Common myeloid progenitor, CD34-positive (primary cell): ENCODE data around the gene FHL2.
"Not testable (repeated sequence)": the region's sequence is repeated elsewhere in the genome, so short reads cannot be mapped to it uniquely, and the experiment has no call there.

ENCODE experiments used
- CTCF ChIA-PET: fragments of 350-600 bp; sonication (Branson Sonifier 250); formaldehyde crosslinking; loops from one replicate; lab custom pipeline; 2021; ENCODE audit warnings: antibody characterized with exemption; lab: Charles Lee
- POLR2A ChIA-PET: fragments of 350-600 bp; sonication (Branson Sonifier 250); formaldehyde crosslinking; loops from one replicate; lab custom pipeline; 2021; ENCODE audit warnings: antibody characterized with exemption; lab: Charles Lee
- DNase-seq, 3 donors: peaks; one replicate each; pipeline versions ENCODE4 v3.0.0 to v3.0.0-alpha.2; 2013
- H3K27ac ChIP-seq, 2 experiments: 1 replicate in 1 of 2; 2 replicates in 1 of 2; pipeline ENCODE4 v1.7.0; 2013; ENCODE audit warnings: inconsistent platforms in 2 of 2, low read length in 2 of 2, mild to moderate bottlenecking in 2 of 2, low read depth in 1 of 2, moderate library complexity in 1 of 2; ENCODE audit not compliant: severe bottlenecking in 2 of 2, insufficient read depth in 1 of 2, poor library complexity in 1 of 2
- H3K27me3 ChIP-seq, 5 experiments: replicated peaks in 2 of 5; 1 replicate in 3 of 5; 2 replicates in 2 of 5; pipeline versions ENCODE4 v1.6.1 to v1.7.0; 2013; ENCODE audit warnings: low read length in 4 of 5, mild to moderate bottlenecking in 2 of 5, moderate library complexity in 2 of 5, inconsistent platforms in 1 of 5; ENCODE audit not compliant: insufficient read depth in 5 of 5, control insufficient read depth in 4 of 5
- H3K36me3 ChIP-seq, 4 experiments: 1 replicate in 2 of 4; 2 replicates in 2 of 4; pipeline versions ENCODE4 v1.6.1 to v1.7.0; 2013; ENCODE audit warnings: low read length in 3 of 4, control low read depth in 1 of 4, mild to moderate bottlenecking in 1 of 4; ENCODE audit not compliant: control insufficient read depth in 4 of 4, insufficient read depth in 4 of 4
- H3K4me1 ChIP-seq, 4 experiments: 1 replicate in 3 of 4; 2 replicates in 1 of 4; pipeline versions ENCODE4 v1.6.1 to v1.7.1; 2013; ENCODE audit warnings: low read length in 3 of 4, mild to moderate bottlenecking in 3 of 4, control low read depth in 1 of 4, inconsistent platforms in 1 of 4, moderate library complexity in 1 of 4; ENCODE audit not compliant: control insufficient read depth in 4 of 4, insufficient read depth in 4 of 4; ENCODE audit errors: control extremely low read depth in 1 of 4
- H3K4me3 ChIP-seq, 7 experiments: 1 replicate in 4 of 7; 2 replicates in 3 of 7; pipeline versions ENCODE4 v1.5.1 to v1.7.0; 2013; ENCODE audit warnings: mild to moderate bottlenecking in 7 of 7, low read length in 6 of 7, moderate library complexity in 6 of 7, inconsistent platforms in 2 of 7, low read depth in 2 of 7, control low read depth in 1 of 7; ENCODE audit not compliant: insufficient read depth in 4 of 7, control insufficient read depth in 1 of 7; ENCODE audit errors: extremely low read depth in 1 of 7
- H3K9me3 ChIP-seq, 5 experiments: 1 replicate in 4 of 5; 2 replicates in 1 of 5; pipeline versions ENCODE4 v1.6.1 to v1.7.1; 2013; ENCODE audit warnings: low read length in 4 of 5, mild to moderate bottlenecking in 2 of 5, inconsistent platforms in 1 of 5, low read depth in 1 of 5, moderate library complexity in 1 of 5; ENCODE audit not compliant: control insufficient read depth in 4 of 5, insufficient read depth in 2 of 5; ENCODE audit errors: control extremely low read depth in 1 of 5
- WGBS: methylation state at CpG from one replicate; pipeline ENCODE4 v1.1.5; 2013; ENCODE audit not compliant: insufficient coverage; 5-methylcytosine and 5-hydroxymethylcytosine counted together

Gene FHL2

GRCh38 chr2:105431367-105432043 is 32.7 kb upstream of the FHL2 start:
- no peaks in the 10 kb centered on the region for H3K9me3 ChIP-seq
- CTCF ChIA-PET = interaction anchor here (1.0 kb wide), 1 partner anchor 39 kb away, joined by 3 read pairs; no protein-coding TSS in a partner anchor
- H3K36me3 ChIP-seq = no peaks in the 10 kb centered on the region

DNA sequence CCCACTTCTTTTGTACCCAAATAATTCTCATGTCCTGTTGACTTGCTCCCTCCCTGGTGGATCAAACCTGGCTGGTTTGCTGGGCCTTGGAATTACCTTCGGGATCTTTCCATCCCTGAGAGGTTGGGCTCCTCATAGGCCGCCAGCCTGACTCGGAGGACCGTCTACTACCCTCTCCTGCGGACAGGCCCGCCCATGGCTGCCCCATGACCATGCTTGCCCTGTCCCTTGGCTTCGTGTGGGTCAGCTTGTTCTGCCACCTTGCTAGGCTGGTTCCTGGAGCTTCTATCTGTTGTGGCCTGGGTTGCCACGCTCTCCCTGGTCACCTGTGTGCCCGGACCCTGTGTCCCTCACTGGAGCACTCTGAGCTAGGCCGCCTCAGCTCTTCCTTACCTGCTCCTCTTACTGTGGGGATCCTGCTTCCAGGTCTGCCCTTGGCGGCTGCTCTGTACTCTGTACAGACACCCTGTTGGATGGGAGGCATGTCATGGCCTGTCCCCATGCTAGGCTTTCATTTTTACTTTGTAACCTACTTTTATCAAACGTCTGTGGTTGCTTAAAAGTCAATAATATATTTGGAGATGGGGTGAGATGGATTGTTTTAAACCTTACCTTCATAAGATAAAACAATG is 29.7 kb upstream of the FHL2 start:
- over 99% methylated on average over 11 of the region's 12 CpGs for WGBS
- no peaks in the 10 kb centered on the region for H3K36me3 ChIP-seq
- H3K27ac ChIP-seq = no peak overlapping the region
- no peaks in the 10 kb centered on the region for H3K27me3 ChIP-seq
- CTCF ChIA-PET = interaction anchor here (0.5 to 2.5 kb wide), 4 partner anchors 20 to 834 kb away, joined by 3 to 7 read pairs (median 4); no protein-coding TSS in a partner anchor
- no peak for DNase-seq
- POLR2A ChIA-PET = no interaction called here
- peaks cover 0 to under 1% (median 0%) of the 10 kb centered on the region in 5 experiments for H3K9me3 ChIP-seq
- peaks cover 5 to 34% (median 15%) of the 10 kb centered on the region in 4 experiments for H3K4me1 ChIP-seq
- H3K4me3 ChIP-seq = no peak overlapping the region

More at GRCh38 chr2:105431367-105432043, 32.7 kb upstream of the FHL2 start:
- 60% methylated on average over 1 of the region's 4 CpGs for WGBS
- no peaks in the 10 kb centered on the region for H3K27me3 ChIP-seq
- H3K4me3 ChIP-seq = no peak overlapping the region
- H3K27ac ChIP-seq = no peak overlapping the region
- peaks cover 5 to 25% (median 8%) of the 10 kb centered on the region in 4 experiments for H3K4me1 ChIP-seq
- POLR2A ChIA-PET = no interaction called here
- no peak for DNase-seq

DNA sequence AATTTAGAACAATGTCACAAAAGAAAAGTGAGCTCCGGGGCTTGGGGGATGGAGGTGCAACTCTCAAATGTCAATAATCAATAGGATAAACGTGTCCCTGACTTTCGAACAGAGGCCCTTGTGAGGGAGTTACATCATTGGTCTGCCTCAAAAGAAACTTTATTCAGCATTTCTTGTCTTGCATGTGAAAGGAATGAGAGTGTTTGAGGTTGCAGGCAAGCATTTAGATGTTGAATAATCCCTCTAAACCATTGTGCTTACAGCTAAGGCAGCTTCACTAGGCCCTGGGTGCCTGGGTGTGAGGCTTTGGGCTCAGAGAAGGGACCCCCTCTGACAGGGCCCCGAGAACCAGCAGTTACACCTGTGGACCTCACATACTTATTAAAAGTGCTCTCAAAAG is 28.6 kb upstream of the FHL2 start:
- no peak overlapping the region for H3K27ac ChIP-seq
- H3K4me3 ChIP-seq = no peak overlapping the region
- DNase-seq = no peak
- ChIA-PET CTCF (interaction anchor here (1.0 to 2.5 kb wide), 2 partner anchors 21 to 24 kb away, joined by 4 to 7 read pairs; no protein-coding TSS in a partner anchor), POLR2A (no interaction called here)
- WGBS = 96% methylated on average over 3 of the region's 4 CpGs
- H3K4me1 ChIP-seq = peaks cover 5 to 30% (median 15%) of the 10 kb centered on the region in 4 experiments
- no peaks in the 10 kb centered on the region for H3K36me3 ChIP-seq
- no peaks in the 10 kb centered on the region for H3K27me3 ChIP-seq
- peaks cover 0 to 4% (median 0%) of the 10 kb centered on the region in 5 experiments for H3K9me3 ChIP-seq

DNA sequence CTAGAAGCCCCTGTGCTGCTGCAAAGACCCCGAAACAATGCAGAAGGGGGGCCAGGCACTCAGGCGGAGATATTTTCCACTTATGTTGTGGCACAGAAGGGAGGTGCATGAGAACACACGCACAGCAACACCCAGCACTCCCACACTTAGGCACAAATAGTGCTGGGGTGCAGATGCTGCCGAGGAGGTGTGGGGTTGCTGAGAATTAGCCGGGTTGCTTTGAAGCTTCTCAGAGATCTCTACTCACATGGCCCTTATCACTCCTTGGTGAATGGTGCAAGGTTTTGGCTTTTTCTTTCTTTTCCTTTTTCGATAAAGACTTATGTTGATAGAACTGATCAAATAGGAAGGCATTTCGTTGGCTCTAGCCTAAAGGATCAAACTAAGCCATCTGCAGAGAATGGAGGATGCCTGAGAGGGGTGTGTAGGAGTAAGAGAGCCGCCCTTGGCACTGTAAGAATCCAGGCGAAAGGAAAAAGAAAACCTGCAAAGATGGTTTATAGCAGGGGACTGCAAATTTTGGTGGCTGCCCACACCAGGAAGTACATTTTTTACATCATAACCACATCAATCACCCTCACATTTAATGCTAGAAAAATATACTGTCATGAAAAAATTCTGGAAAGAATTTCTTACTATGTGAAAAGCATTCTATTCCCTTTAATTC is 27.9 kb upstream of the FHL2 start:
- 0% methylated on average over 1 of the region's 9 CpGs for WGBS

DNA sequence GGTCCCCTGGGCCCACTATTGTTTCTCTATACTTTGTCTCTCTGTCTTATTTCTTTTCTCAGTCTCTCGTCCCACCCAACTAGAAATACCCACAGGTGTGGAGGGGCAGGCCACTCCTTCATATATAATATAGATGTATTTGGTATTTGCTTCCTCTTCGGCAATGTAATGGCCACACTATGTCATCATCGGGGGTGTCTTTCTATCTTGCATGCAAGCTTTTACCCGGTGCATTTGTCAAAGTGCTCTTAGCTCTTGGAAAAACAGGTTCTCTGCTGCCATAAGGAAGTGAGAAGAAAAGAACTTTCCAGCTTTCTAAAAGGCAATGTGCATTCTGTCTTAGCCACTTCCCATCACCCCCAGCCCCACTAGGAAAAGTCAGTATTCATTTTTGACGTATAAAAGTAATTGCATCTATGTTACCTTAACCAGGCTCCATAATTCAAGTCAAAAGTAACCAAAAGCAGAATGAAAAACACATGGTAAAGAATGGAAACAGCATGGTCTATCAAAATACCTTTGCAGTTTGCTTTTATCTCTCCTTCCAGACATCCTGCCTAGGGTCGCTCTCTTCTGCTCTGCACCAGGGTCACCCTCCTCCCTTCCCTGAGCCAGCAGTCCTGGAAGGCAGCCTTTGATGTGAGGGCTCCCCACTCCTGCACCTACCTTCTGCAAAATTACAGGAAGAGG is 27.2 kb upstream of the FHL2 start:
- POLR2A ChIA-PET = no interaction called here

More for the DNA sequence above, 27.9 kb upstream of the FHL2 start:
- peaks cover 5 to 25% (median 15%) of the 10 kb centered on the region in 4 experiments for H3K4me1 ChIP-seq
- DNase-seq = peak in 1 of 3 donors; percentile 46
- ChIA-PET POLR2A (no interaction called here), CTCF (interaction anchor here (1.0 to 2.5 kb wide), 2 partner anchors 22 to 33 kb away, joined by 3 to 7 read pairs; no protein-coding TSS in a partner anchor)
- H3K9me3 ChIP-seq = peaks cover 0 to 4% (median 0%) of the 10 kb centered on the region in 5 experiments
- H3K36me3 ChIP-seq = no peaks in the 10 kb centered on the region
- no peaks in the 10 kb centered on the region for H3K27me3 ChIP-seq
- peak overlapping the region in 4 of 7 experiments; percentile 14 to 58 (median 36) for H3K4me3 ChIP-seq
- no peak overlapping the region for H3K27ac ChIP-seq

GRCh38 chr2:105424836-105425235 is 26.0 kb upstream of the FHL2 start:
- H3K4me3 ChIP-seq, H3K27me3 ChIP-seq, H3K27ac ChIP-seq, DNase-seq, CTCF ChIA-PET, POLR2A ChIA-PET, H3K36me3 ChIP-seq, H3K9me3 ChIP-seq: not testable (repeated sequence)
- no CpG with 5 or more reads among the region's 3 CpGs for WGBS
- H3K4me1 ChIP-seq = peaks cover 5 to 22% (median 15%) of the 10 kb centered on the region in 4 experiments

More for the DNA sequence above, 27.2 kb upstream of the FHL2 start:
- Histone ChIP-seq H3K36me3 (no peaks in the 10 kb centered on the region), H3K27me3 (no peaks in the 10 kb centered on the region), H3K4me3 (peak overlapping the region in 4 of 7 experiments; percentile 14 to 58 (median 36)), H3K27ac (no peak overlapping the region), H3K4me1 (peaks cover 5 to 22% (median 15%) of the 10 kb centered on the region in 4 experiments), H3K9me3 (peaks cover 0 to 4% (median 0%) of the 10 kb centered on the region in 5 experiments)
- 6% methylated on average over 3 of the region's 6 CpGs for WGBS
- CTCF ChIA-PET = interaction anchor here (1.0 to 2.5 kb wide), 2 partner anchors 23 to 32 kb away, joined by 3 to 7 read pairs; no protein-coding TSS in a partner anchor
- peak; percentile 63 to 93 (median 90) for DNase-seq
